Measurements from ENCODE around the gene MMP21. TPM values are rescaled to one million over a fixed set of nuclear protein-coding genes. Genes with fewer than 3 reads are reported as not detected.

Gene MMP21
- total RNA-seq, 1 experiment from 2014 or later = not detected

GRCh38 chr10:125744909-125745308 lies 30.7 kb downstream of the MMP21 start:
- no peaks in the 10 kb centered on the region for H3K9me3 ChIP-seq
- no peaks in the 10 kb centered on the region for H3K9me3 Mint-ChIP-seq (ENCODE audit: unreplicated experiment)
- H3K4me3 ChIP-seq (ENCODE audit: low read depth, low read length) = no peak overlapping the region
- no peak overlapping the region for H3K4me3 Mint-ChIP-seq (ENCODE audit: unreplicated experiment)
- peaks cover 89% of the 10 kb centered on the region for H3K36me3 Mint-ChIP-seq (ENCODE audit: insufficient read depth, unreplicated experiment)
- intact Hi-C loops (cut with micrococcal nuclease; ENCODE audit: unreplicated experiment) = no loop called here
- no peak for TF ChIP-seq CTCF (IDR thresholded peaks at IDR 0.05; ENCODE audit: insufficient read depth in 1 of 2, low read depth in 1 of 2, low read length in 1 of 2, severe bottlenecking in 1 of 2, unreplicated experiment in 1 of 2)
- H3K36me3 ChIP-seq (ENCODE audit: control insufficient read depth, insufficient read depth, low read length) = peaks cover 4% of the 10 kb centered on the region
- no peaks in the 10 kb centered on the region for H3K27me3 Mint-ChIP-seq (ENCODE audit: insufficient read depth, unreplicated experiment)
- H3K27ac Mint-ChIP-seq (ENCODE audit: unreplicated experiment) = no peak overlapping the region
- no peaks in the 10 kb centered on the region for H3K4me1 ChIP-seq
- ChIA-PET POLR2A (no interaction called here), CTCF (no interaction called here)
- H3K4me1 Mint-ChIP-seq (ENCODE audit: low read depth, unreplicated experiment) = no peaks in the 10 kb centered on the region
- no peak for DNase-seq
- BruUV-seq (replicated peaks) = no TSS peak
- no peaks in the 10 kb centered on the region for H3K27me3 ChIP-seq (replicated peaks; ENCODE audit: control insufficient read depth, insufficient read depth, low read length)

- intact Hi-C loops (cut with micrococcal nuclease; ENCODE audit: unreplicated experiment) = no loop called here
- Mint-ChIP-seq H3K4me3 (ENCODE audit: unreplicated experiment) (no peak overlapping the region), H3K4me1 (ENCODE audit: low read depth, unreplicated experiment) (no peaks in the 10 kb centered on the region), H3K36me3 (ENCODE audit: insufficient read depth, unreplicated experiment) (peaks cover 85% of the 10 kb centered on the region), H3K27ac (ENCODE audit: unreplicated experiment) (no peak overlapping the region), H3K27me3 (ENCODE audit: insufficient read depth, unreplicated experiment) (no peaks in the 10 kb centered on the region), H3K9me3 (ENCODE audit: unreplicated experiment) (no peaks in the 10 kb centered on the region)
- H3K9me3 ChIP-seq = no peaks in the 10 kb centered on the region
- no peaks in the 10 kb centered on the region for H3K4me1 ChIP-seq
- CTCF ChIA-PET = no interaction called here
- POLR2A ChIA-PET = no interaction called here
- H3K36me3 ChIP-seq (ENCODE audit: control insufficient read depth, insufficient read depth, low read length) = peaks cover 5% of the 10 kb centered on the region
- DNase-seq = no peak
- no peaks in the 10 kb centered on the region for H3K27me3 ChIP-seq (replicated peaks; ENCODE audit: control insufficient read depth, insufficient read depth, low read length)
- TF ChIP-seq CTCF (IDR thresholded peaks at IDR 0.05; ENCODE audit: insufficient read depth in 1 of 2, low read depth in 1 of 2, low read length in 1 of 2, severe bottlenecking in 1 of 2, unreplicated experiment in 1 of 2) = peak in 1 of 2 experiments; percentile 7
- no TSS peak for BruUV-seq (replicated peaks)
- no peak overlapping the region for H3K4me3 ChIP-seq (ENCODE audit: low read depth, low read length)
Observed at GRCh38 chr10:125742465-125742864, 33.2 kb downstream of the MMP21 start.

GRCh38 chr10:125739994-125740679 lies 35.5 kb downstream of the MMP21 start:
- CTCF ChIA-PET = interaction anchor here (0.5 kb wide), 1 partner anchor 21 kb away, joined by 3 read pairs; the partner anchor contains the start of gene EDRF1
- Mint-ChIP-seq H3K27ac (ENCODE audit: unreplicated experiment) (no peak overlapping the region), H3K36me3 (ENCODE audit: insufficient read depth, unreplicated experiment) (peaks cover 81% of the 10 kb centered on the region), H3K27me3 (ENCODE audit: insufficient read depth, unreplicated experiment) (no peaks in the 10 kb centered on the region), H3K4me3 (ENCODE audit: unreplicated experiment) (no peak overlapping the region), H3K4me1 (ENCODE audit: low read depth, unreplicated experiment) (no peaks in the 10 kb centered on the region), H3K9me3 (ENCODE audit: unreplicated experiment) (no peaks in the 10 kb centered on the region)
- no peaks in the 10 kb centered on the region for H3K9me3 ChIP-seq
- no peak for TF ChIP-seq CTCF (IDR thresholded peaks at IDR 0.05; ENCODE audit: insufficient read depth in 1 of 2, low read depth in 1 of 2, low read length in 1 of 2, severe bottlenecking in 1 of 2, unreplicated experiment in 1 of 2)
- no peaks in the 10 kb centered on the region for H3K4me1 ChIP-seq
- intact Hi-C loops (cut with micrococcal nuclease; ENCODE audit: unreplicated experiment) = no loop called here
- no peak overlapping the region for H3K4me3 ChIP-seq (ENCODE audit: low read depth, low read length)
- POLR2A ChIA-PET = no interaction called here
- DNase-seq = no peak
- H3K27me3 ChIP-seq (replicated peaks; ENCODE audit: control insufficient read depth, insufficient read depth, low read length) = no peaks in the 10 kb centered on the region
- BruUV-seq (replicated peaks) = no TSS peak
- H3K36me3 ChIP-seq (ENCODE audit: control insufficient read depth, insufficient read depth, low read length) = peaks cover 4% of the 10 kb centered on the region

Measured in Caco-2 (cell line).